ENCODE results near the gene NCOA5. TPM values are rescaled to one million over a fixed set of nuclear protein-coding genes. Genes with fewer than 3 reads are reported as not detected.

Gene NCOA5
- total and polyA plus RNA-seq, 10 donors: 14.3 to 33.2 (median 27.7) TPM

DNA sequence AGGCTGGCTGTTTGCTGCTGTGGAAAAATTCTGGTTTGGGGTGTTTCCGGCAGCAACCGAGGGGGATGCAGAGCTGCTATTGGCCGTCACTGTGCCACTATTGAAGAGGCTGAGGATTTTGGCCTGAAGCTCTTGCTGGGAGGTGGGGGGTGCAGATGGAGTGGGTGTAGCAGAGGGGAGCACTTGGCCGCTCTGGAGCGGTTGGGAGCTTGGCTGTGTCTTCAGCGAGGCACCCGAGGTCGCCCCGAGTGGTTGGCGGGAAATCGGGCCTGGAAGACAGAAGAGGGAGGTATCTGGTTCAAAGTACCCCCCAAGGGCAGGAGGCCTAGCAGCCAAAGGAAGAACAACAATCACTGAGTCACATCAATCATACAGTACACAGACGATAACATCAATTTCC, 27.1 kb downstream of the NCOA5 start:
- DNase-seq: no peak
- H3K27me3 ChIP-seq (replicated peaks in 1 of 7): peaks cover 0 to 19% (median 12%) of the 10 kb centered on the region in 7 donors
- H3K4me3 ChIP-seq: no peak overlapping the region
- WGBS, 5 donors: 88 to 94% (median 91%) methylated on average over 12 of the region's 12 CpGs
- peak in 1 of 3 donors; percentile 15 for TF ChIP-seq POLR2AphosphoS5 (IDR thresholded peaks at IDR 0.05)
- TF ChIP-seq, protein P1, sequence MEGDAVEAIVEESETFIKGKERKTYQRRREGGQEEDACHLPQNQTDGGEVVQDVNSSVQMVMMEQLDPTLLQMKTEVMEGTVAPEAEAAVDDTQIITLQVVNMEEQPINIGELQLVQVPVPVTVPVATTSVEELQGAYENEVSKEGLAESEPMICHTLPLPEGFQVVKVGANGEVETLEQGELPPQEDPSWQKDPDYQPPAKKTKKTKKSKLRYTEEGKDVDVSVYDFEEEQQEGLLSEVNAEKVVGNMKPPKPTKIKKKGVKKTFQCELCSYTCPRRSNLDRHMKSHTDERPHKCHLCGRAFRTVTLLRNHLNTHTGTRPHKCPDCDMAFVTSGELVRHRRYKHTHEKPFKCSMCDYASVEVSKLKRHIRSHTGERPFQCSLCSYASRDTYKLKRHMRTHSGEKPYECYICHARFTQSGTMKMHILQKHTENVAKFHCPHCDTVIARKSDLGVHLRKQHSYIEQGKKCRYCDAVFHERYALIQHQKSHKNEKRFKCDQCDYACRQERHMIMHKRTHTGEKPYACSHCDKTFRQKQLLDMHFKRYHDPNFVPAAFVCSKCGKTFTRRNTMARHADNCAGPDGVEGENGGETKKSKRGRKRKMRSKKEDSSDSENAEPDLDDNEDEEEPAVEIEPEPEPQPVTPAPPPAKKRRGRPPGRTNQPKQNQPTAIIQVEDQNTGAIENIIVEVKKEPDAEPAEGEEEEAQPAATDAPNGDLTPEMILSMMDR (IDR thresholded peaks at IDR 0.05 in 8 of 11, conservative IDR thresholded peaks at IDR 0.05 in 3 of 11): no peak
- TF ChIP-seq POLR2A (IDR thresholded peaks at IDR 0.05): no peak
- H3K36me3 ChIP-seq: peaks cover 34 to 86% (median 64%) of the 10 kb centered on the region in 6 donors
- intact Hi-C loops (cut with DNase I; ENCODE audit: low total_unique reads): no loop called here
- peaks cover 33 to 54% (median 46%) of the 10 kb centered on the region in 6 donors for H3K4me1 ChIP-seq
- H3K27ac ChIP-seq: no peak overlapping the region
- no peaks in the 10 kb centered on the region for H3K9me3 ChIP-seq

DNA sequence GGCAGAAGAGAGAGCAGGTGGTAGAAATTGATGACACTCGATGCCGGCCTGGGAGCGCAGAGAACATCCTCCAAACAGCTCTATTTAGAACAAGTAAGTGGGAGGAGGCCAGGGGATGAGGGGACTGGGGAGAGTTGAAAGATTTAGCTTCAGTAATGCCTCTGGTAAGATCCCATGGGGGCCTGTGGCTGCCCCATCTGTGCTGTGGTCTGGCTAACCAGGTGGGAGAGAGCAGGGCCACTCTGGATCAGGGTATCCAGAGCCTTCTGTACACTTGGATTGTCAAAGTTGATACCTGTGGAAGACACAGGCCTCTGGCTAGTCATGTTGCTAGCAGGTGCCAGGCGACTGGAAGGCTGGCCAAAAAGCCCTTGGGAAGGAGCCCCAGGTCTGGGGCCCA, 27.6 kb downstream of the NCOA5 start:
- TF ChIP-seq POLR2AphosphoS5 (IDR thresholded peaks at IDR 0.05) (no peak), POLR2A (IDR thresholded peaks at IDR 0.05) (no peak)
- TF ChIP-seq, protein P1 (IDR thresholded peaks at IDR 0.05 in 8 of 11, conservative IDR thresholded peaks at IDR 0.05 in 3 of 11): no peak
- intact Hi-C loops (cut with DNase I; ENCODE audit: low total_unique reads): no loop called here
- 93 to 98% (median 96%) methylated on average over 4 of the region's 4 CpGs for WGBS, 5 donors
- DNase-seq: no peak
- H3K36me3 ChIP-seq: peaks cover 34 to 81% (median 61%) of the 10 kb centered on the region in 6 donors
- peaks cover 3 to 23% (median 17%) of the 10 kb centered on the region in 7 donors for H3K27me3 ChIP-seq (replicated peaks in 1 of 7)
- H3K9me3 ChIP-seq: no peaks in the 10 kb centered on the region
- no peak overlapping the region for H3K4me3 ChIP-seq
- H3K4me1 ChIP-seq: peaks cover 37 to 59% (median 51%) of the 10 kb centered on the region in 6 donors
- H3K27ac ChIP-seq: peak overlapping the region in 1 of 8 donors; percentile 25

DNA sequence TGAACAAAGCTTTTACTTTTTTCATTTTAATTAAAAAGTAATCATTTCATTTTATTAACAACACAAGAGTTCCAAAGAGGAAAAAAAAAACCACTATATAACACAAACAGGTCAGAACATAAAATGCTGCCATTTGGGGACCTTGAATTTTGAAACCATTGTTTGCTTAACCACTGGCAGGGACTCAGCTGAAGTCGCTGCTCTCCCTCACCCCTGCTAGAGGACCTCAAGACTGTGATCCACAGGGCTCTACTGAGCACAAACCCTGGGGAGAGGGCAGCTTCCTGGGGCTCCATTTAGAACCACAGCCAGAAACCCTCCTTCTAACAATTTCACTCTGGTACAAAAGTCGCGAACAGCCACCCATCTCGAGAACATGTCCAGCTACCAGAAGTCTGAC, 28.8 kb downstream of the NCOA5 start:
- peaks cover 37 to 63% (median 52%) of the 10 kb centered on the region in 6 donors for H3K4me1 ChIP-seq
- no peaks in the 10 kb centered on the region for H3K9me3 ChIP-seq
- peaks cover 3 to 35% (median 20%) of the 10 kb centered on the region in 7 donors for H3K27me3 ChIP-seq (replicated peaks in 1 of 7)
- no peak for DNase-seq
- 70 to 80% (median 72%) methylated on average over 4 of the region's 4 CpGs for WGBS, 5 donors
- TF ChIP-seq, protein P1 (IDR thresholded peaks at IDR 0.05 in 8 of 11, conservative IDR thresholded peaks at IDR 0.05 in 3 of 11): no peak
- TF ChIP-seq POLR2AphosphoS5 (IDR thresholded peaks at IDR 0.05) (no peak), POLR2A (IDR thresholded peaks at IDR 0.05) (no peak)
- H3K4me3 ChIP-seq: no peak overlapping the region
- H3K27ac ChIP-seq: peak overlapping the region in 7 of 8 donors; percentile 43 to 75 (median 68)
- peaks cover 24 to 69% (median 49%) of the 10 kb centered on the region in 6 donors for H3K36me3 ChIP-seq
- intact Hi-C loops (cut with DNase I; ENCODE audit: low total_unique reads): no loop called here

DNA sequence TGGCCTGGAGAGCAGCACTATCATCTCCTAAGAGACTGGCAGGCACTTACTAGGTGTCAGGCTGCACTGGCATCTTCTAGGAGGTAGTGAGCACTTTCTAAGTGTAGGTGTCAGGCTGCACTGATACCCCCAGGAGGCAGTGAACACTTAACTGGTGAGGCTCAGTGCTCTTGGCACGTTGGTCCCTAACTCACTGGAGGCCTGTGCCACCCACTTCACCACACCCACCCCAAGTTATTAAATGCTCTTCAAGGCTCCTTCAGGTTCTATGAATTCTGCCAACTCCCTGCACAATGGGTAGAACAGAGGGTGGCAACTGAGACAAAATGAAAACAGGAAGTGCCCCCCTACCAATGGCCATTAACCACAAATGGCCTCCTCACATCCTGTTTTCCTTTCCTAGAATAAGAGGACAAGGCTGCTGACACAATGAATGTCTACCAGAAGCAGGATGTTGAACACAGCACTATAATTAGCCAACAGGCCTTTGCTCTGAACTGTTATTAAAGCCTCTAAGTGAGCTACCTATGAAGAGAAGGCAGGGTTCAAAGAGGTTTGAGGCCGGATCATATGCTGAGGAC, 29.4 kb downstream of the NCOA5 start:
- Histone ChIP-seq H3K9me3 (no peaks in the 10 kb centered on the region), H3K36me3 (peaks cover 22 to 63% (median 43%) of the 10 kb centered on the region in 6 donors), H3K4me3 (no peak overlapping the region), H3K27me3 (replicated peaks in 1 of 7) (peaks cover 3 to 40% (median 20%) of the 10 kb centered on the region in 7 donors), H3K27ac (peak overlapping the region; percentile 13 to 75 (median 64)), H3K4me1 (peaks cover 37 to 63% (median 52%) of the 10 kb centered on the region in 6 donors)
- no peak for TF ChIP-seq POLR2A (IDR thresholded peaks at IDR 0.05)
- peak in 1 of 3 donors; percentile 67 for TF ChIP-seq POLR2AphosphoS5 (IDR thresholded peaks at IDR 0.05)
- DNase-seq: no peak
- intact Hi-C loops (cut with DNase I; ENCODE audit: low total_unique reads): no loop called here
- 24 to 36% (median 33%) methylated on average over 2 of the region's 2 CpGs for WGBS, 5 donors
